Neuronal stem cell (in vitro differentiated cells): Measurements from ENCODE around the gene MFN2. TPM values are rescaled to one million over a fixed set of nuclear protein-coding genes. Genes with fewer than 3 reads are reported as not detected.

Source experiments
- DNase-seq: peaks from one replicate; pipeline ENCODE4 v3.0.0-alpha.2; 2013; ENCODE audit warnings: low spot score
- H2AFZ ChIP-seq: one replicate; pipeline ENCODE4 v1.6.1; 2013; ENCODE audit warnings: mild to moderate bottlenecking, low read length, inconsistent platforms
- H2AK5ac ChIP-seq: 2 replicates; pipeline ENCODE4 v1.6.1; 2013; ENCODE audit warnings: low read depth, mild to moderate bottlenecking, inconsistent platforms, low read length, moderate library complexity, mixed read lengths
- H2BK120ac ChIP-seq: 2 replicates; pipeline ENCODE4 v1.6.1; 2013; ENCODE audit warnings: low read depth, mild to moderate bottlenecking, inconsistent platforms, low read length, moderate library complexity, mixed read lengths
- H2BK12ac ChIP-seq: one replicate; pipeline ENCODE4 v1.6.1; 2013; ENCODE audit warnings: low read length, inconsistent platforms
- H2BK15ac ChIP-seq: 2 replicates; pipeline ENCODE4 v1.6.1; 2013; ENCODE audit warnings: mild to moderate bottlenecking, low read length, inconsistent platforms, mixed read lengths
- H2BK5ac ChIP-seq: one replicate; pipeline ENCODE4 v1.6.1; 2013; ENCODE audit warnings: inconsistent platforms, mild to moderate bottlenecking, low read length, moderate library complexity
- H3K14ac ChIP-seq: one replicate; pipeline ENCODE4 v1.6.1; 2013; ENCODE audit warnings: low read length, inconsistent platforms
- H3K18ac ChIP-seq: 2 replicates; pipeline ENCODE4 v1.6.1; 2013; ENCODE audit warnings: low read length, inconsistent platforms
- H3K23ac ChIP-seq: 2 replicates; pipeline ENCODE4 v1.6.1; 2013; ENCODE audit warnings: low read depth, mild to moderate bottlenecking, mixed read lengths, low read length, inconsistent platforms; ENCODE audit not compliant: poor library complexity
- H3K27ac ChIP-seq: replicated peaks from 3 replicates; pipeline ENCODE4 v1.5.1; 2013; ENCODE audit warnings: low read length, inconsistent platforms
- H3K27me3 ChIP-seq, 3 experiments: 2 replicates each; pipeline ENCODE4 v1.6.1; 2013; ENCODE audit warnings: low read length in 3 of 3, mild to moderate bottlenecking in 2 of 3, inconsistent platforms in 1 of 3, low read depth in 1 of 3, mixed read lengths in 1 of 3, moderate library complexity in 1 of 3; ENCODE audit not compliant: control insufficient read depth in 3 of 3, insufficient read depth in 3 of 3
- H3K36me3 ChIP-seq, 2 donors: replicated peaks in 1 of 2; 2 replicates each; pipeline ENCODE4 v1.6.1; 2013; ENCODE audit warnings: low read length in 2 of 2; ENCODE audit not compliant: control insufficient read depth in 2 of 2, insufficient read depth in 2 of 2
- H3K4ac ChIP-seq: 2 replicates; pipeline ENCODE4 v1.6.1; 2013; ENCODE audit warnings: inconsistent platforms, mild to moderate bottlenecking, low read length, moderate library complexity
- H3K4me1 ChIP-seq, 2 donors: 1 replicate in 1 of 2; 2 replicates in 1 of 2; pipeline ENCODE4 v1.6.1; 2013; ENCODE audit warnings: low read length in 2 of 2, low read depth in 1 of 2; ENCODE audit not compliant: control insufficient read depth in 2 of 2, insufficient read depth in 1 of 2
- H3K4me2 ChIP-seq: one replicate; pipeline ENCODE4 v1.6.1; 2013; ENCODE audit warnings: mild to moderate bottlenecking, low read length, inconsistent platforms; ENCODE audit not compliant: insufficient read depth, poor library complexity, severe bottlenecking
- H3K4me3 ChIP-seq, 2 donors: 2 replicates each; pipeline ENCODE4 v1.5.1; 2013; ENCODE audit warnings: low read length in 2 of 2, mild to moderate bottlenecking in 2 of 2, inconsistent platforms in 1 of 2, moderate library complexity in 1 of 2
- H3K79me1 ChIP-seq: one replicate; pipeline ENCODE4 v1.6.1; 2013; ENCODE audit warnings: low read depth, mild to moderate bottlenecking, inconsistent platforms, low read length, moderate library complexity
- H3K9ac ChIP-seq: one replicate; pipeline ENCODE4 v1.6.1; 2013; ENCODE audit warnings: mild to moderate bottlenecking, low read depth, low read length, inconsistent platforms; ENCODE audit not compliant: poor library complexity
- H3K9me3 ChIP-seq, 2 donors: replicated peaks in 1 of 2; 2 replicates each; pipeline versions ENCODE3 to v1.6.1; 2013; ENCODE audit warnings: low read length in 2 of 2, mild to moderate bottlenecking in 2 of 2, inconsistent platforms in 1 of 2, low read depth in 1 of 2, mixed read lengths in 1 of 2, moderate library complexity in 1 of 2; ENCODE audit not compliant: control insufficient read depth in 2 of 2, insufficient read depth in 1 of 2
- H4K8ac ChIP-seq: one replicate; pipeline ENCODE4 v1.6.1; 2013; ENCODE audit warnings: low read depth, mild to moderate bottlenecking, inconsistent platforms, low read length, moderate library complexity
- H4K91ac ChIP-seq: one replicate; pipeline ENCODE4 v1.6.1; 2013; ENCODE audit warnings: low read length, low read depth, mild to moderate bottlenecking, inconsistent platforms; ENCODE audit not compliant: poor library complexity
- WGBS, 2 donors: extraction: QIAGEN DNeasy Blood & Tissue Kit; methylation state at CpG; one replicate each; pipeline ENCODE4 v1.1.7; 2013; ENCODE audit warnings: missing lambda C conversion rate in 2 of 2, mixed read lengths in 1 of 2; ENCODE audit not compliant: insufficient read length in 2 of 2, insufficient replicate concordance in 1 of 2; ENCODE audit errors: extremely low coverage in 2 of 2; 5-methylcytosine and 5-hydroxymethylcytosine counted together
- small RNA-seq: library from polyadenylated mRNA; stranded (forward); fragments of <200 nt; extraction: miRNeasy Mini kit (QIAGEN cat#:217004); gene quantifications from one replicate; pipeline ENCODE3, GENCODE V24; 2013; ENCODE audit not compliant: insufficient read depth

The MFN2 gene

GRCh38 chr1:12059226-12059625 lies 79.0 kb downstream of the MFN2 start:
- no peak overlapping the region for H3K4me3 ChIP-seq
- no peak overlapping the region for H3K9ac ChIP-seq
- no peak overlapping the region for H2BK12ac ChIP-seq
- H2AK5ac ChIP-seq: no peak overlapping the region
- no peak overlapping the region for H3K27ac ChIP-seq
- H3K14ac ChIP-seq: no peak overlapping the region
- H2BK120ac ChIP-seq: no peak overlapping the region
- H2BK15ac ChIP-seq: no peak overlapping the region
- H3K4me1 ChIP-seq: peaks cover 5 to 7% of the 10 kb centered on the region in 2 donors
- H4K91ac ChIP-seq: no peak overlapping the region
- no peak overlapping the region for H3K4me2 ChIP-seq
- H3K23ac ChIP-seq: no peak overlapping the region
- H3K9me3 ChIP-seq: peaks cover 5 to 13% of the 10 kb centered on the region in 2 donors
- H3K4ac ChIP-seq: no peak overlapping the region
- H3K79me1 ChIP-seq: no peaks in the 10 kb centered on the region
- peaks cover 14 to 50% (median 26%) of the 10 kb centered on the region in 3 experiments for H3K27me3 ChIP-seq
- H4K8ac ChIP-seq: peak overlapping the region; percentile 6
- no peaks in the 10 kb centered on the region for H3K36me3 ChIP-seq
- H2BK5ac ChIP-seq: no peak overlapping the region
- no peak for DNase-seq
- no CpG with 5 or more reads among the region's 3 CpGs for WGBS, 2 donors
- H2AFZ ChIP-seq: no peak overlapping the region
- no peak overlapping the region for H3K18ac ChIP-seq

- Histone ChIP-seq H2BK12ac (no peak overlapping the region), H3K18ac (no peak overlapping the region), H3K4ac (no peak overlapping the region), H3K23ac (no peak overlapping the region), H3K4me3 (no peak overlapping the region), H3K27me3 (peaks cover 20 to 54% (median 33%) of the 10 kb centered on the region in 3 experiments), H2BK5ac (no peak overlapping the region), H2AFZ (no peak overlapping the region), H2AK5ac (no peak overlapping the region), H2BK120ac (no peak overlapping the region), H3K79me1 (no peaks in the 10 kb centered on the region), H3K36me3 (no peaks in the 10 kb centered on the region), H3K4me2 (no peak overlapping the region), H2BK15ac (no peak overlapping the region), H3K4me1 (peaks cover 0 to 7% of the 10 kb centered on the region in 2 donors), H3K9ac (no peak overlapping the region), H4K8ac (peak overlapping the region; percentile 6), H4K91ac (no peak overlapping the region), H3K14ac (no peak overlapping the region), H3K27ac (no peak overlapping the region), H3K9me3 (peaks cover 5 to 13% of the 10 kb centered on the region in 2 donors)
- WGBS, 2 donors: no CpG with 5 or more reads among the region's 7 CpGs
- DNase-seq: no peak
Observed at GRCh38 chr1:12059722-12060464, 79.6 kb downstream of the MFN2 start.

GRCh38 chr1:12060500-12060899 lies 80.3 kb downstream of the MFN2 start:
- H4K8ac ChIP-seq: no peak overlapping the region
- H3K4ac ChIP-seq: no peak overlapping the region
- no peaks in the 10 kb centered on the region for H3K79me1 ChIP-seq
- no peaks in the 10 kb centered on the region for H3K36me3 ChIP-seq
- no peak overlapping the region for H3K27ac ChIP-seq
- H3K4me1 ChIP-seq: peaks cover 0 to 7% of the 10 kb centered on the region in 2 donors
- H2AK5ac ChIP-seq: no peak overlapping the region
- H3K27me3 ChIP-seq: peaks cover 20 to 59% (median 33%) of the 10 kb centered on the region in 3 experiments
- H3K9ac ChIP-seq: no peak overlapping the region
- H2BK15ac ChIP-seq: no peak overlapping the region
- no peak overlapping the region for H3K23ac ChIP-seq
- no peak overlapping the region for H3K14ac ChIP-seq
- DNase-seq: no peak
- no peak overlapping the region for H3K4me3 ChIP-seq
- H3K9me3 ChIP-seq: peaks cover 5 to 13% of the 10 kb centered on the region in 2 donors
- no peak overlapping the region for H2BK5ac ChIP-seq
- no peak overlapping the region for H2BK12ac ChIP-seq
- H3K18ac ChIP-seq: no peak overlapping the region
- no CpG with 5 or more reads among the region's 3 CpGs for WGBS, 2 donors
- no peak overlapping the region for H3K4me2 ChIP-seq
- no peak overlapping the region for H2AFZ ChIP-seq
- H2BK120ac ChIP-seq: no peak overlapping the region
- no peak overlapping the region for H4K91ac ChIP-seq

Small RNA genes within 50 kb of the gene (small RNA-seq; reads per million reads assigned to genes)
- gene AL096840.1: not detected
- 2.0 reads per million for gene MIR6729
- not detected for gene RF00019
- gene RN7SL649P: not detected
